K562 (cell line): ENCODE data around the gene C1orf116. TPM values are rescaled to one million over a fixed set of nuclear protein-coding genes. Genes with fewer than 3 reads are reported as not detected.

ENCODE experiments used
- ATAC-seq: fragments of 200-7000 bp; cut with Tn5 transposase; 3 replicates; pipeline ENCODE4 v1.9.1; 2020; ENCODE audit warnings: moderate library complexity
- BruUV-seq: library from RNA; stranded (reverse); fragments of 400-500 nt; replicated peaks from 2 replicates; lab custom pipeline; 2021; lab: Mats Ljungman, UMichigan
- CTCF ChIA-PET: fragments of 300-600 bp; formaldehyde crosslinking; extraction: SDS; loops from one replicate; lab custom pipeline; 2021; ENCODE audit warnings: low intra/inter-chr PET ratio; lab: Yijun Ruan, JAX
- POLR2A ChIA-PET: fragments of 300-600, 350-650 bp; sonication (Branson Sonifier 250); formaldehyde crosslinking; extraction: SDS; loops from one replicate; lab custom pipeline; 2021; ENCODE audit warnings: antibody characterized with exemption, inconsistent platforms; lab: Yijun Ruan, JAX
- DNase-seq, 4 experiments: peaks; one replicate each; pipeline versions ENCODE4 v3.0.0 to v3.0.0-alpha.2; 2011 to 2018; ENCODE audit warnings: low spot score in 3 of 4, mixed read lengths in 3 of 4; ENCODE audit errors: extremely low read depth in 1 of 4
- FAIRE-seq: peaks from 2 replicates; lab custom pipeline; 2011; peaks lifted over from hg19 to GRCh38; lab: Jason Lieb, UNC
- H2AFZ ChIP-seq: 2 replicates; pipeline ENCODE4 v1.6.0; 2011; ENCODE audit warnings: low read depth, low read length, control low read depth, inconsistent platforms
- H3K27ac ChIP-seq: fragments of 200-600 bp; 3 replicates; pipeline ENCODE4 v1.8.0; 2011; ENCODE audit warnings: low read depth, mild to moderate bottlenecking, control low read depth, inconsistent platforms, low read length, moderate library complexity, mixed read lengths; ENCODE audit errors: extremely low read depth
- H3K27me3 ChIP-seq, 2 experiments: fragments of 300-600 bp in 1 of 2; 2 replicates in 1 of 2; 3 replicates in 1 of 2; pipeline versions ENCODE4 v1.6.0 to v1.8.0; 2011; ENCODE audit warnings: inconsistent platforms in 2 of 2, low read length in 2 of 2, mild to moderate bottlenecking in 1 of 2, mixed read lengths in 1 of 2, moderate library complexity in 1 of 2; ENCODE audit not compliant: control insufficient read depth in 2 of 2, insufficient read depth in 2 of 2
- H3K36me3 ChIP-seq: fragments of 300-600 bp; 3 replicates; pipeline ENCODE4 v1.8.0; 2011; ENCODE audit warnings: mild to moderate bottlenecking, low read length, inconsistent platforms; ENCODE audit not compliant: control insufficient read depth, insufficient read depth
- H3K4me1 ChIP-seq, 2 experiments: fragments of 200-600 bp in 1 of 2; replicated peaks in 1 of 2; 2 replicates in 1 of 2; 3 replicates in 1 of 2; pipeline versions ENCODE4 v1.5.1 to v1.8.0; 2011; ENCODE audit warnings: inconsistent platforms in 2 of 2, low read length in 2 of 2, mild to moderate bottlenecking in 1 of 2, mixed read lengths in 1 of 2, moderate library complexity in 1 of 2; ENCODE audit not compliant: control insufficient read depth in 2 of 2, insufficient read depth in 2 of 2
- H3K4me2 ChIP-seq: 2 replicates; pipeline ENCODE4 v1.6.1; 2011; ENCODE audit warnings: low read length, control low read depth, inconsistent platforms, mixed read lengths; ENCODE audit not compliant: insufficient read depth
- H3K4me3 ChIP-seq: fragments of 200-600 bp; sonication (generic), shearing (Covaris generic); 2 replicates; pipeline ENCODE4 v1.5.1; 2016; ENCODE audit warnings: control low read depth, inconsistent platforms
- H3K79me2 ChIP-seq: fragments of 200-600 bp; 3 replicates; pipeline ENCODE4 v1.8.0; 2011; ENCODE audit warnings: low read length, inconsistent platforms; ENCODE audit not compliant: control insufficient read depth, insufficient read depth
- H3K9ac ChIP-seq, 2 experiments: 2 replicates each; pipeline versions ENCODE4 v1.6.0 to v1.6.1; 2011; ENCODE audit warnings: low read depth in 2 of 2, low read length in 2 of 2, control low read depth in 1 of 2, inconsistent platforms in 1 of 2, mild to moderate bottlenecking in 1 of 2, mixed read lengths in 1 of 2; ENCODE audit not compliant: insufficient read depth in 1 of 2
- H3K9me1 ChIP-seq: one replicate; pipeline ENCODE4 v1.6.0; 2011; ENCODE audit warnings: inconsistent platforms, mild to moderate bottlenecking, low read length, moderate library complexity; ENCODE audit not compliant: control insufficient read depth, insufficient read depth
- H3K9me3 ChIP-seq: replicated peaks from 2 replicates; pipeline ENCODE4 v1.5.1; 2011; ENCODE audit warnings: low read depth, low read length, inconsistent platforms; ENCODE audit not compliant: control insufficient read depth, insufficient read depth
- H4K20me1 ChIP-seq: replicated peaks from 2 replicates; pipeline ENCODE4 v1.6.1; 2011; ENCODE audit warnings: low read length, inconsistent platforms, mixed read lengths; ENCODE audit not compliant: control insufficient read depth, insufficient read depth
- CCAR2 ChIP-seq: fragments of 200-400 bp; formaldehyde crosslinking; IDR thresholded peaks from 2 replicates; pipeline ENCODE4 v1.6.1; 2017; ENCODE audit warnings: mild to moderate bottlenecking, low read depth, low read length
- HDGF ChIP-seq: fragments of 450-650 bp; IDR thresholded peaks from 2 replicates; pipeline ENCODE4 v1.6.1; 2016
- NFIX ChIP-seq: fragments of 250-450 bp; sonication (Bioruptor Pico); IDR thresholded peaks from 2 replicates; pipeline ENCODE4 v1.4.0; 2020; ENCODE audit warnings: low read depth, mild to moderate bottlenecking, moderate library complexity
- NKRF ChIP-seq: fragments of 450-650 bp; IDR thresholded peaks from 2 replicates; pipeline ENCODE4 v1.6.1; 2016; ENCODE audit warnings: borderline replicate concordance
- NR2F6 ChIP-seq: fragments of 450-650 bp; formaldehyde crosslinking; IDR thresholded peaks from 2 replicates; pipeline ENCODE4 v1.4.0; 2020; ENCODE audit warnings: mild to moderate bottlenecking
- RBFOX2 ChIP-seq: fragments of 200-400 bp; formaldehyde crosslinking; IDR thresholded peaks from 2 replicates; pipeline ENCODE4 v1.6.1; 2017; ENCODE audit warnings: low read depth, mild to moderate bottlenecking, low read length, moderate library complexity
- SAFB2 ChIP-seq: fragments of 200-400 bp; formaldehyde crosslinking; IDR thresholded peaks from 2 replicates; pipeline ENCODE4 v1.6.1; 2018; ENCODE audit warnings: borderline replicate concordance, low read length, low read depth, moderate library complexity; ENCODE audit not compliant: severe bottlenecking
- SAP30 ChIP-seq: fragments of 200-600 bp; sonication (generic); IDR thresholded peaks from 2 replicates; pipeline ENCODE4 v1.6.1; 2012; ENCODE audit warnings: borderline replicate concordance, low read depth, mild to moderate bottlenecking, moderate library complexity, low read length, control low read depth, inconsistent platforms; ENCODE audit not compliant: insufficient read depth, poor library complexity, severe bottlenecking
- STAT5B ChIP-seq: fragments of 250-450 bp; sonication (Bioruptor Pico); IDR thresholded peaks from 2 replicates; pipeline ENCODE4 v1.8.0; 2021; ENCODE audit warnings: mild to moderate bottlenecking, inconsistent platforms
- TAF9B ChIP-seq: fragments of 450-650 bp; IDR thresholded peaks from 2 replicates; pipeline ENCODE4 v1.6.1; 2018; ENCODE audit warnings: mild to moderate bottlenecking; ENCODE audit not compliant: partially characterized antibody
- TCF7 ChIP-seq: sonication (generic); IDR thresholded peaks from 2 replicates; pipeline ENCODE4 v1.6.1; 2016; ENCODE audit warnings: antibody characterized with exemption, borderline replicate concordance
- THAP7 ChIP-seq: fragments of 250-450 bp; sonication (Bioruptor Pico); IDR thresholded peaks from 2 replicates; pipeline ENCODE4 v1.5.0; 2021
- ZNF239 ChIP-seq: fragments of 250-450 bp; sonication (Bioruptor Pico); IDR thresholded peaks from 2 replicates; pipeline ENCODE4 v1.4.0; 2020; ENCODE audit warnings: mild to moderate bottlenecking
- ZNF282 ChIP-seq: sonication (generic); formaldehyde crosslinking; IDR thresholded peaks from 2 replicates; pipeline ENCODE4 v1.8.1; 2023; ENCODE audit warnings: missing genetic modification reagents
- WGBS: fragments of 100-300 bp; shearing (Covaris generic); methylation state at CpG from one replicate; pipeline ENCODE4 v1.1.6; 2016; ENCODE audit warnings: low coverage, mixed read lengths; ENCODE audit not compliant: insufficient coverage; ENCODE audit errors: missing lambda C conversion rate; 5-methylcytosine and 5-hydroxymethylcytosine counted together
- in situ Hi-C: fragments of 300-500 bp; cut with MboI; formaldehyde crosslinking; loops from 4 replicates; pipeline ENCODE4 v1.15.0; 2018; ENCODE audit warnings: inconsistent platforms, mixed read lengths
- intact Hi-C: fragments of 100-400 bp; cut with micrococcal nuclease; formaldehyde crosslinking; loops from 2 replicates; pipeline ENCODE4 v1.14.2; 2022
- polyA plus RNA-seq, 8 experiments: library from polyadenylated mRNA; depleted of rRNA in 4 of 8; stranded (reverse) in 5 of 8; unstranded in 3 of 8; fragments of >200 nt; fragmentation: Nextera tagmentation in 2 of 8; fragmentation: Illumina TruSeq in 1 of 8; extraction: Ambion mirVana in 2 of 8; extraction: Trizol in 1 of 8; gene quantifications; 2 replicates each; pipeline versions ENCODE4 v1.2.1 to v1.2.3, GENCODE V29; 2011 to 2014; ENCODE audit warnings: inconsistent platforms in 1 of 8, missing spikeins in 1 of 8
- total RNA-seq, 7 experiments: library from RNA; depleted of rRNA in 6 of 7; stranded (reverse); fragments of >200 nt in 6 of 7; fragmentation: Illumina TruSeq in 2 of 7; extraction: Trizol in 2 of 7; gene quantifications; 2 replicates each; pipeline versions ENCODE4 v1.2.1 to v1.2.3, GENCODE V29; 2011 to 2021; ENCODE audit warnings: low replicate concordance in 1 of 7
- TF ChIP-seq, protein P1 (sequence below): sonication (generic); formaldehyde crosslinking; IDR thresholded peaks from 2 replicates; pipeline ENCODE4 v1.8.1; 2022; ENCODE audit warnings: missing genetic modification reagents
- TF ChIP-seq, protein P2 (sequence below): fragments of 250-450 bp; sonication (Bioruptor Pico); IDR thresholded peaks from 2 replicates; pipeline ENCODE4 v1.8.0; 2021; ENCODE audit warnings: moderate library complexity, mild to moderate bottlenecking, inconsistent platforms
- TF ChIP-seq, protein P3 (sequence below), 2 experiments: fragments of 200-800 bp in 1 of 2; sonication (Bioruptor generic) in 1 of 2; sonication (generic) in 1 of 2; formaldehyde crosslinking in 1 of 2; IDR thresholded peaks in 1 of 2; conservative IDR thresholded peaks in 1 of 2; 2 replicates each; pipeline versions ENCODE4 v1.5.0 to v1.6.1; 2016 to 2020; ENCODE audit warnings: missing compliant biosample characterization in 1 of 2, missing genetic modification characterization in 1 of 2, missing genetic modification reagents in 1 of 2

C1orf116 gene
- total and polyA plus RNA-seq, 9 of the 15 experiments (the other 6 are each of a cell fraction or from before 2014, with no cell fraction given) = 0.62 to 3.0 (median 0.95) TPM

DNA sequence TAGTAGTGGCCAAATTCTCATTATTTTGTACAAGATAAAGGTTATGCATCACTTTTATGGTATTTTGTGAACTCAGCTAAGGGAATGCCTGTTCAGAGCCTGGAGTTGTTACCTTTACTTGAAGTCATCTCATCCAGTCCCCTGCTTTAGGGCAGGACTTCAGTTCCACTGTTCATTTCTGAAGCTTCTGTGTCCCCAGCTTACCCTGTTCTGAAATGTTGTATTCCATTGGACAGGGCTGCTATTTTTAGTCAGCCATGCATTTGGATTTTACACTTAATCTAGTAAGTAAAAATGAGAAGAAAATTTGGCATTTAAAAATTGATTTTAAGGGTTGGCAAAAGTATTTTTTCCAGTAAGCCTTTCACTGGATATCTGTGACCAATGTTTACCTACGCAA, 44.5 kb upstream of the C1orf116 start:
- no TSS peak for BruUV-seq
- TF ChIP-seq ZNF282 (CRISPR knock-in tag) (no peak), NR2F6 (CRISPR knock-in tag) (no peak), SAFB2 (no peak), NFIX (CRISPR knock-in tag) (no peak), TAF9B (no peak), SAP30 (no peak), HDGF (no peak), ZNF239 (CRISPR knock-in tag) (no peak), CCAR2 (no peak), NKRF (no peak), RBFOX2 (no peak), TCF7 (no peak), THAP7 (CRISPR knock-in tag) (no peak), STAT5B (CRISPR knock-in tag) (no peak)
- TF ChIP-seq, protein P1, sequence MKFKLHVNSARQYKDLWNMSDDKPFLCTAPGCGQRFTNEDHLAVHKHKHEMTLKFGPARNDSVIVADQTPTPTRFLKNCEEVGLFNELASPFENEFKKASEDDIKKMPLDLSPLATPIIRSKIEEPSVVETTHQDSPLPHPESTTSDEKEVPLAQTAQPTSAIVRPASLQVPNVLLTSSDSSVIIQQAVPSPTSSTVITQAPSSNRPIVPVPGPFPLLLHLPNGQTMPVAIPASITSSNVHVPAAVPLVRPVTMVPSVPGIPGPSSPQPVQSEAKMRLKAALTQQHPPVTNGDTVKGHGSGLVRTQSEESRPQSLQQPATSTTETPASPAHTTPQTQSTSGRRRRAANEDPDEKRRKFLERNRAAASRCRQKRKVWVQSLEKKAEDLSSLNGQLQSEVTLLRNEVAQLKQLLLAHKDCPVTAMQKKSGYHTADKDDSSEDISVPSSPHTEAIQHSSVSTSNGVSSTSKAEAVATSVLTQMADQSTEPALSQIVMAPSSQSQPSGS = no peak
- TF ChIP-seq, protein P2, sequence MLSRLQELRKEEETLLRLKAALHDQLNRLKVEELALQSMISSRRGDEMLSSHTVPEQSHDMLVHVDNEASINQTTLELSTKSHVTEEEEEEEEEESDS (CRISPR knock-in tag) = no peak
- TF ChIP-seq, protein P3, sequence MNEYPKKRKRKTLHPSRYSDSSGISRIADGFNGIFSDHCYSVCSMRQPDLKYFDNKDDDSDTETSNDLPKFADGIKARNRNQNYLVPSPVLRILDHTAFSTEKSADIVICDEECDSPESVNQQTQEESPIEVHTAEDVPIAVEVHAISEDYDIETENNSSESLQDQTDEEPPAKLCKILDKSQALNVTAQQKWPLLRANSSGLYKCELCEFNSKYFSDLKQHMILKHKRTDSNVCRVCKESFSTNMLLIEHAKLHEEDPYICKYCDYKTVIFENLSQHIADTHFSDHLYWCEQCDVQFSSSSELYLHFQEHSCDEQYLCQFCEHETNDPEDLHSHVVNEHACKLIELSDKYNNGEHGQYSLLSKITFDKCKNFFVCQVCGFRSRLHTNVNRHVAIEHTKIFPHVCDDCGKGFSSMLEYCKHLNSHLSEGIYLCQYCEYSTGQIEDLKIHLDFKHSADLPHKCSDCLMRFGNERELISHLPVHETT (CRISPR knock-in tag; conservative IDR thresholded peaks at IDR 0.05 in 1 of 2, IDR thresholded peaks at IDR 0.05 in 1 of 2) = no peak
- ChIA-PET CTCF (interaction anchor here (0.6 to 3.0 kb wide), 8 partner anchors 21 to 350 kb away, joined by 3 to 34 read pairs (median 4); partner anchors contain the start of gene YOD1), POLR2A (interaction anchor here (1.2 kb wide), 1 partner anchor 11 kb away, joined by 3 read pairs; no protein-coding TSS in a partner anchor)
- H3K79me2 ChIP-seq = no peaks in the 10 kb centered on the region
- DNase-seq = no peak
- H3K4me3 ChIP-seq = no peak overlapping the region
- H3K9ac ChIP-seq = no peak overlapping the region
- no peaks in the 10 kb centered on the region for H3K9me3 ChIP-seq
- no peak overlapping the region for H2AFZ ChIP-seq
- H3K27ac ChIP-seq = no peak overlapping the region
- intact Hi-C loops (loop anchor here (1.0 to 10.0 kb wide), 8 partner anchors 27 to 602 kb away; partner anchors contain the start of gene IKBKE), in situ Hi-C loops (loop anchor here (10.0 kb wide), 1 partner anchor 142 kb away; no protein-coding TSS in a partner anchor)
- FAIRE-seq = no peak
- H3K9me1 ChIP-seq = no peaks in the 10 kb centered on the region
- no peaks in the 10 kb centered on the region for H3K27me3 ChIP-seq
- no peaks in the 10 kb centered on the region for H4K20me1 ChIP-seq
- H3K4me1 ChIP-seq = peaks cover 0 to 10% of the 10 kb centered on the region in 2 experiments; a peak in 2 of 5 replicates
- ATAC-seq = no peak
- 100% methylated on average over 1 of the region's 1 CpG for WGBS
- no peak overlapping the region for H3K4me2 ChIP-seq
- H3K36me3 ChIP-seq = peaks cover 12% of the 10 kb centered on the region; the same call in 2 of the 3 replicates
